Pulmonary artery endothelial cell (primary cell): Measurements from ENCODE around the gene PERP. TPM values are rescaled to one million over a fixed set of nuclear protein-coding genes. Genes with fewer than 3 reads are reported as not detected.

Source experiments
- DNase-seq: peaks from one replicate; pipeline ENCODE4 v3.0.0-alpha.2; 2011; ENCODE audit warnings: low read depth, low spot score
- total RNA-seq: library from RNA; depleted of rRNA; stranded (reverse); fragments of >200 nt; gene quantifications from 2 replicates; pipeline ENCODE4 v1.2.3, GENCODE V29; 2014

The PERP gene
- total RNA-seq, 1 donor from 2014 or later: 23.7 TPM

GRCh38 chr6:138052783-138053182, 54.4 kb downstream of the PERP start:
- no peak for DNase-seq

DNA sequence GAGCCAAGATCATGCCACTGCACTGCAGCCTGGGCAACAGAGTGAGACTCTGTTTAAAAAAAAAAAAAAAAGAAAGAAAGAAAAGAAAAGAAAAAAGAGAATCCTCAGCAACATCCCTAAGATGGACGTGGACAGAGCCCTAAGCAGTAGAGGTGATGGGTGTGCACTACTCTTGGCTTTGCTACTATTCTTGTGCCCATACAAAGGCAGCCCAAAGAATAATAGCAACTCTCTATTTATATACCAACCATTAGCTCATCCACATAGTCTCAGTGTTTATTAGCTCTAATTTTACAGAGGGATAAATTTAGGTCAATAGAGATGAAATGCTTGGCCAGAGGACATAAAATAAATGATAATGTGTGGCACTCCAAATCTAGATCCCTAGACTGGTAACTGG, 62.2 kb downstream of the PERP start:
- no peak for DNase-seq

DNA sequence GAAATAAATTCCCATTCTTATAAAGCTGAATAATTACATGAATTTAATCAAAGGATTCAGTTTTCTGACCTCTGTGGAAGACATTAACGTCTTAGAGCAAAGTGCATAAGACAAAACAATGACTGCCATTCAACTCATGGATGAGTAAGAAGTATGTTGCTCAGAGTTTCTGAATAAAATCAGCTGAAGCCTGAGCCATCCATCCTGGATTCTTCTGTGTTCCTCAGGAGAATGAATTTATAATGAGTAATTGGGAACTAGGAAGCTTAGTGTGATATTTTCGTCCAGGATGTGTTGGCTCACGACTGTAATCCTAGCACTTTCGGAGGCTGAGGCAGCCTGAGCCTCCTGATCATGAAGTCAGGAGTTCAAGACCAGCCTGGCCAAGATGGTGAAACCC, 62.8 kb downstream of the PERP start:
- DNase-seq: no peak

Other genes starting within 250 kb of the PERP start
- gene TNFAIP3, start 240.2 kb downstream of the PERP start, total RNA-seq: 4.8 and 5.0 TPM in 2 replicates
- gene ARFGEF3, start 54.5 kb upstream of the PERP start, total RNA-seq: 7.1 and 8.2 TPM in 2 replicates
- not detected in 2 replicates for gene PBOV1, start 111.1 kb upstream of the PERP start, total RNA-seq